Retinal pigment epithelial cell (primary cell): ENCODE results near the gene ELAPOR2.
"Not testable (repeated sequence)": the region's sequence is repeated elsewhere in the genome, so short reads cannot be mapped to it uniquely, and the experiment has no call there.

Experiments
- DNase-seq: peaks from one replicate; pipeline ENCODE4 v3.0.0-alpha.2; 2010; ENCODE audit warnings: low read depth
- H3K4me3 ChIP-seq: 2 replicates; pipeline ENCODE4 v1.5.1; 2011; ENCODE audit warnings: mild to moderate bottlenecking, low read length, control low read depth, moderate library complexity
- TF ChIP-seq, protein P1 (sequence below): conservative IDR thresholded peaks from 2 replicates; pipeline ENCODE4 v1.5.1; 2011; ENCODE audit warnings: low read depth, low read length, control low read depth, inconsistent platforms

Gene ELAPOR2

GRCh38 chr7:87060288-87060537, 759 bp upstream of the ELAPOR2 start:
- TF ChIP-seq, protein P1, sequence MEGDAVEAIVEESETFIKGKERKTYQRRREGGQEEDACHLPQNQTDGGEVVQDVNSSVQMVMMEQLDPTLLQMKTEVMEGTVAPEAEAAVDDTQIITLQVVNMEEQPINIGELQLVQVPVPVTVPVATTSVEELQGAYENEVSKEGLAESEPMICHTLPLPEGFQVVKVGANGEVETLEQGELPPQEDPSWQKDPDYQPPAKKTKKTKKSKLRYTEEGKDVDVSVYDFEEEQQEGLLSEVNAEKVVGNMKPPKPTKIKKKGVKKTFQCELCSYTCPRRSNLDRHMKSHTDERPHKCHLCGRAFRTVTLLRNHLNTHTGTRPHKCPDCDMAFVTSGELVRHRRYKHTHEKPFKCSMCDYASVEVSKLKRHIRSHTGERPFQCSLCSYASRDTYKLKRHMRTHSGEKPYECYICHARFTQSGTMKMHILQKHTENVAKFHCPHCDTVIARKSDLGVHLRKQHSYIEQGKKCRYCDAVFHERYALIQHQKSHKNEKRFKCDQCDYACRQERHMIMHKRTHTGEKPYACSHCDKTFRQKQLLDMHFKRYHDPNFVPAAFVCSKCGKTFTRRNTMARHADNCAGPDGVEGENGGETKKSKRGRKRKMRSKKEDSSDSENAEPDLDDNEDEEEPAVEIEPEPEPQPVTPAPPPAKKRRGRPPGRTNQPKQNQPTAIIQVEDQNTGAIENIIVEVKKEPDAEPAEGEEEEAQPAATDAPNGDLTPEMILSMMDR, result no peak
- no peak for DNase-seq
- peak overlapping the region; percentile 55 for H3K4me3 ChIP-seq

- peak overlapping the region; percentile 57 for H3K4me3 ChIP-seq
- DNase-seq, result no peak
- TF ChIP-seq, protein P1, result no peak
Measured at GRCh38 chr7:87058744-87059524, 520 bp downstream of the ELAPOR2 start.

GRCh38 chr7:87057210-87057609, 2.2 kb downstream of the ELAPOR2 start:
- TF ChIP-seq, protein P1, result no peak
- H3K4me3 ChIP-seq, result no peak overlapping the region
- DNase-seq, result no peak

DNA sequence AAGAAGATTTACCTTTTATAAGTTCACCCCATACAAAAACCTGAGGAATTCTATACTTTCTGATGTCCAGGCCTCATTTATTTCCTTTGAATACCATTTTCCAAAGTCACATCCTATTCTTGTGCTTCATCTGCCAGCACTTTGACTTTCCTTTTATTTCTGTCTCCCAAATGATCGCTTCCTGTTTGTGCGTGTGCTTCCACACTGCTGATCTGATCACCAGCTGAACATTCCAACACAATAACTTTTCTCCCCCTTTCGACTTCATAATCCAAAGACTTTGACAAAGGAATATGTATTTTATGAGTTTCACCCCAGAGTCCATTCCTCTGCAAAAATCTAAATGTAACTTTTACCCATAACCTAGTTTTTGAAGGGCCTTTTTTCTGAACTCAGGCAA, 3.1 kb downstream of the ELAPOR2 start:
- TF ChIP-seq, protein P1, result no peak
- no peak for DNase-seq

GRCh38 chr7:87048839-87049238, 10.6 kb downstream of the ELAPOR2 start:
- DNase-seq, result no peak
- H3K4me3 ChIP-seq, result no peak overlapping the region
- TF ChIP-seq, protein P1, result no peak

More for the DNA sequence above, 3.1 kb downstream of the ELAPOR2 start:
- H3K4me3 ChIP-seq, result no peak overlapping the region

- TF ChIP-seq, protein P1, result no peak
- H3K4me3 ChIP-seq, result no peak overlapping the region
- DNase-seq, result no peak
Measured at GRCh38 chr7:87046456-87046855, 13.0 kb downstream of the ELAPOR2 start.

DNA sequence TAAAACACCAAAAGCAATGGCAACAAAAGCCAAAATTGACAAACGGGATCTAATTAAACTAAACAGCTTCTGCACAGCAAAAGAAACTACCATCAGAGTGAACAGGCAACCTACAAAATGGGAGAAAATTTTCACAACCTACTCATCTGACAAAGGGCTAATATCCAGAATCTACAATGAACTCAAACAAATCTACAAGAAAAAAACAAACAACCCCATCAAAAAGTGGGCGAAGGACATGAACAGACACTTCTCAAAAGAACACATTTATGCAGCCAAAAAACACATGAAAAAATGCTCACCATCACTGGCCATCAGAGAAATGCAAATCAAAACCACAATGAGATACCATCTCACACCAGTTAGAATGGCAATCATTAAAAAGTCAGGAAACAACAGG, 14.7 kb downstream of the ELAPOR2 start:
- not testable (repeated sequence) for H3K4me3 ChIP-seq, DNase-seq

DNA sequence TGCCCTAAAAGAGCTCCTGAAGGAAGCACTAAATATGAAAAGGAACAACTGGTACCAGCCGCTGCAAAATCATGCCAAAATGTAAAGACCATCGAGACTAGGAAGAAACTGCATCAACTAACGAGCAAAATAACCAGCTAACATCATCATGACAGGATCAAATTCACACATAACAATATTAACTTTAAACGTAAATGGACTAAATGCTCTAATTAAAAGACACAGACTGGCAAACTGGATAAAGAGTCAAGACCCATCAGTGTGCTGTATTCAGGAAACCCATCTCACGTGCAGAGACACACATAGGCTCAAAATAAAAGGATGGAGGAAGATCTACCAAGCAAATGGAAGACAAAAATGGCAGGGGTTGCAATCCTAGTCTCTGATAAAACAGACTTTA, 17.9 kb downstream of the ELAPOR2 start:
- not testable (repeated sequence) for DNase-seq, H3K4me3 ChIP-seq

DNA sequence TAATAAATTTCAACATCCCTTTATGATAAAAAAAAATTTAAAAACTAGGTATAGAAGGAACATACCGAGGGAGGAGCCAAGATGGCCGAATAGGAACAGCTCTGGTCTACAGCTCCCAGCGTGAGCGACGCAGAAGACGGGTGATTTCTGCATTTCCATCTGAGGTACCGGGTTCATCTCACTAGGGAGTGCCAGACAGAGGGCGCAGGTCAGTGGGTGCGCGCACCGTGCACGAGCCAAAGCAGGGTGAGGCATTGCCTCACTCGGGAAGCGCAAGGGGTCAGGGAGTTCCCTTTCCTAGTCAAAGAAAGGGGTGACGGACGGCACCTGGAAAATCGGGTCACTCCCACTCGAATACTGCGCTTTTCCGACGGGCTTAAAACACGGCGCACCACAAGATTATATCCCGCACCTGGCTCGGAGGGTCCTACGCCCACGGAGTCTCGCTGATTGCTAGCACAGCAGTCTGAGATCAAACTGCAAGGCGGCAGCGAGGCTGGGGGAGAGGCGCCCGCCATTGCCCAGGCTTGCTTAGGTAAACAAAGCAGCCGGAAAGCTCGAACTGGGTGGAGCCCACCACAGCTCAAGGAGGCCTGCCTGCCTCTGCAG, 19.7 kb downstream of the ELAPOR2 start:
- H3K4me3 ChIP-seq, result peak overlapping the region; percentile 32
- DNase-seq, result not testable (repeated sequence)
